Fibroblast of pulmonary artery (primary cell): Measurements from ENCODE around the gene UNC45B.
A peak's percentile ranks its signal among the peaks of the same experiment; 100 is the strongest.
"Not testable (repeated sequence)": the region's sequence is repeated elsewhere in the genome, so short reads cannot be mapped to it uniquely, and the experiment has no call there.

Source experiments
- DNase-seq: peaks from one replicate; pipeline ENCODE4 v3.0.0-alpha.2; 2010; ENCODE audit warnings: low read depth
- H3K4me3 ChIP-seq: replicated peaks from 2 replicates; pipeline ENCODE4 v1.5.1; 2011; ENCODE audit warnings: low read depth, mild to moderate bottlenecking, control low read depth, low read length, moderate library complexity
- CTCF ChIP-seq: IDR thresholded peaks from 2 replicates; pipeline ENCODE4 v1.5.1; 2011; ENCODE audit warnings: mild to moderate bottlenecking, control low read depth, low read length, inconsistent platforms; ENCODE audit errors: missing control alignments

UNC45B gene

DNA sequence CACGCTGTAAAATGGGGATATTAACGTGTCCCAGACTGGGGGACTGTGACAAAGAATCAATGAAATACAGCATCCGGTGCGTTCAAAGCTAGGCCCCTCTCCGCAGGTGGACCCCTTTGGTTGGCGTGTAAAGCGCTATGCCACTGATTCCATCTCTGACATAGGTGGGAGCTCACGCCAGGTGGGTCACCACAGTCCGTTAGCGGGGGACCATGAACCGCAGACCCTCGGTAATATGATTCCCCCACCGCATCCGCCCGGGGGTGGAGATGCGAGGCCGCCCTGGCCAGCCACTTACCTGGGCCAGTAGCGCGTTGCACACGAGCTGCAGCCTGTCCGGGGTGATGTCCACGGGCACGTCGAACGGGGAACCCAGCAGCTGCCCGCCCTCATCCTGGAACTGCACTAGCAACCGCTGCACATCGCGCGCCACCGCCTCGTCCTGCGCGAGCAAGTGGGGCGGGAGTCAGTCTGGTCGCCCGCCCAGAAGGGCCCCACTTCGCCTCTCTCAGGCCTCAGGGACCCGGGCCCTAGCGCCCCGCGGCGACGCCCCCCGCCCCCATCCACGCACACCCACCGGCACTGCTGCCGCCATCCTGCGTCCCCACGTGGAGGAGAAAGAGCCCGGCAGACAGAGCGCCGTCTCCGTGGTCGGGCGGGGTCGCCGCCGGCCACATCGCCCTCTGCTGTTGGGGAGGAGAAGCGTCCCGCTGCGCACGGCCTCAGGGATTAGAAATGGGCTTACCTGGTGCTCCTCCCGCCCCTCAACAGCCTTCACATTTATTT is 5.7 kb upstream of the UNC45B start, which contains the start of gene NLE1:
Gene NLE1, minus strand, starts transcription at position 623 of the 786 bp plus-strand sequence. Its CDS starts 28 bp downstream, at position 595.
- peak within 1 kb of the TSS; percentile 93 for H3K4me3 ChIP-seq
- peak; percentile 85 for DNase-seq
- peak; percentile 83 for TF ChIP-seq CTCF

DNA sequence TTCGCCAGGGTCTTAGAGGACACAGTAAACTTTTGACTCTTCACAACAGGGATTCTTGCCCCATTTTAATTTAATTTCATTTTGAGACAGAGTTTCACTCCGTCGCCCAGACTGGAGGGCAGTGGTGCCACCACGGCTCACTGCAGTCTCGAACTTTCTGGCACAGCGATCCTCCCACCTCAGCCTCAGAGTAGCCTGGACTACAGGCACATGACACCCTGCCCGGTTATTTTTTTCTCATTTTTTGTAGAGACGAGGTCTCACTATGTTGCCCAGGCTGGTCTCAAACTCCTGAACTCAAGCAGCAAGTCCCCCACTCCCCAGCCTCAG is 5.2 kb upstream of the UNC45B start:
- TF ChIP-seq CTCF: no peak
- DNase-seq: no peak
- H3K4me3 ChIP-seq: peak overlapping the region; percentile 93

GRCh38 chr17:35144840-35145239 is 2.8 kb upstream of the UNC45B start:
- H3K4me3 ChIP-seq: no peak overlapping the region
- TF ChIP-seq CTCF: no peak
- no peak for DNase-seq

GRCh38 chr17:35146214-35146833 is 1.3 kb upstream of the UNC45B start:
- H3K4me3 ChIP-seq: no peak overlapping the region
- TF ChIP-seq CTCF: no peak
- no peak for DNase-seq

GRCh38 chr17:35148144-35148543 is 527 bp downstream of the UNC45B start:
- no peak overlapping the region for H3K4me3 ChIP-seq
- DNase-seq: no peak
- no peak for TF ChIP-seq CTCF

DNA sequence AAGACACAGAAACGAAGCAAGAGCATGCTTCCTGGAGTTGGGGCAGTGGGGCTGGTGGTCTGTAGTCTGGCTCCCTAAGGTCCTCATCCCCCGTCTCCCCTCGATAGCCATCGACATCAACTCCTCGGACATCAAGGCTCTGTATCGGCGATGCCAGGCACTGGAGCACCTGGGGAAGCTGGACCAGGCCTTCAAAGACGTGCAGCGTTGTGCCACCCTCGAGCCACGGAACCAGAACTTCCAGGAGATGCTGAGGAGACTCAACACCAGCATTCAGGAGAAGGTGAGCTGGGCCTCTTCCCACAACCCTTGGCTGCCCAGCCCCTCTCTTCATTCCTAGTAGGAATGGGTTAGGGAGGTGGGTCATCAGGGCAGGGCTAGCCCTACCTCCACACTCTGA is 2.3 kb downstream of the UNC45B start:
- no peak overlapping the region for H3K4me3 ChIP-seq
- TF ChIP-seq CTCF: no peak
- no peak for DNase-seq

DNA sequence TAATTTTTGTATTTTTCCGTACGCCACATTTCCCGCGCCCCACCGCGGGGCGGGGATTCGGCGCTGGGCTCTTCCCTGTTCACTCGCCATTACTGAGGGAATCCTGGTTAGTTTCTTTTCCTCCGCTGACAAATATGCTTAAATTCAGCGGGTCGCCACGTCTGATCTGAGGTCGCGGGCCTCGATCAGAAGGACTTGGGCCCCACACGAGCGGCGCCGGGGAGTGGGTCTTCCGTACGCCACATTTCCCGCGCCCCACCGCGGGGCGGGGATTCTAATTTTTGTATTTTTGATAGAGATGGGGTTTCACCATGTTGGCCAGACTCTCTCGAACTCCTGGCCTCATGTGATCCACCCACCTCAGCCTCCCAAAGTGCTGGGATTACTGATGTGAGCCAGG is 3.5 kb downstream of the UNC45B start:
- not testable (repeated sequence) for DNase-seq, H3K4me3 ChIP-seq
